GM21360 (cell line): Measurements from ENCODE around the gene KLF13.

ENCODE experiments used
- ATAC-seq: cut with Tn5 transposase; IDR thresholded peaks from one replicate; pipeline ENCODE4 v1.9.1; 2021; ENCODE audit warnings: mild to moderate bottlenecking, moderate library complexity; ENCODE audit not compliant: unreplicated experiment

Gene KLF13

GRCh38 chr15:31326156-31326874 is at the start of gene KLF13:
KLF13 (plus strand) TSS chr15:31326835; CDS start chr15:31327213, 378 bp downstream.
- ATAC-seq: peak; percentile 48

GRCh38 chr15:31277335-31278060 is 49.1 kb upstream of the KLF13 start:
- no peak for ATAC-seq

GRCh38 chr15:31278061-31278445 is 48.6 kb upstream of the KLF13 start:
- no peak for ATAC-seq

- no peak for ATAC-seq
These were observed 48.0 kb upstream of the KLF13 start for GRCh38 chr15:31278544-31279220.

- ATAC-seq: no peak
These were observed 47.2 kb upstream of the KLF13 start for GRCh38 chr15:31279221-31280045.

GRCh38 chr15:31280046-31280830 is 46.4 kb upstream of the KLF13 start:
- no peak for ATAC-seq

GRCh38 chr15:31280831-31281216 is 45.8 kb upstream of the KLF13 start:
- no peak for ATAC-seq

- ATAC-seq: no peak
These were observed 43.6 kb upstream of the KLF13 start for GRCh38 chr15:31283043-31283442.

- ATAC-seq: peak; percentile 57
These were observed 40.8 kb upstream of the KLF13 start for GRCh38 chr15:31285772-31286261.

- ATAC-seq: no peak
These were observed 35.5 kb upstream of the KLF13 start for GRCh38 chr15:31291048-31291578.

- ATAC-seq: no peak
These were observed 34.1 kb upstream of the KLF13 start for GRCh38 chr15:31292391-31293015.

GRCh38 chr15:31293655-31294054 is 33.0 kb upstream of the KLF13 start:
- ATAC-seq: no peak

- no peak for ATAC-seq
These were observed 32.6 kb upstream of the KLF13 start for GRCh38 chr15:31294067-31294466.

- ATAC-seq: no peak
These were observed 31.0 kb upstream of the KLF13 start for GRCh38 chr15:31295658-31296057.

GRCh38 chr15:31296219-31296645 is 30.4 kb upstream of the KLF13 start:
- ATAC-seq: no peak

GRCh38 chr15:31296646-31297574 is 29.7 kb upstream of the KLF13 start:
- no peak for ATAC-seq

- ATAC-seq: no peak
These were observed 28.8 kb upstream of the KLF13 start for GRCh38 chr15:31297575-31298456.
